ACHN (cell line): Measurements from ENCODE around the gene ZBTB7A.

Experiments
- DNase-seq: peaks from one replicate; pipeline ENCODE4 v3.0.0-alpha.2; 2015
- in situ Hi-C: cut with HindIII; loops from 2 replicates; pipeline ENCODE4 v1.10.0; 2017; ENCODE audit warnings: low sequenced_read_pairs, low pct_ligation_motif_present, low pct_unique_long_range_greater_than_20kb

ZBTB7A gene

GRCh38 chr19:4043966-4044715 lies 22.6 kb downstream of the ZBTB7A start:
- in situ Hi-C loops: no loop called here
- no peak for DNase-seq

- no peak for DNase-seq
- in situ Hi-C loops: no loop called here
Observed at GRCh38 chr19:4043401-4043800, 23.3 kb downstream of the ZBTB7A start.

DNA sequence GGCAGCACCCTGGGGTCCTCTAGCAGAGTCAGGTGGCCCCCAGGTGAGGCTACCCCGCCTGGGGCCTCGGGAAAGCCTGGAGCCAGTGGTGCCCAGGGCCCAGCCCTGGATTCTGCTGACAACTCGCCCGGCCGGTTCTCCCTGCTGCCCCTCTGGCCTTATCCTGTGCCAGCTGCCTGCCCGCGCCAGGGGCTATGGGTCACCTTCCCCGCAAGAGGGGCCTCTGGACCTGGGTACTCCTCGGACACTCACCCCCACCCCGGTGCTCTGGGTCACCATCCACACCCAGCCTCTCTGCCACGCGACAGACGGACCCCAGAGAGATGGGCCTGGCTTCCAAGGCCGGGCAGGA lies 24.0 kb downstream of the ZBTB7A start:
- in situ Hi-C loops: no loop called here
- no peak for DNase-seq

DNA sequence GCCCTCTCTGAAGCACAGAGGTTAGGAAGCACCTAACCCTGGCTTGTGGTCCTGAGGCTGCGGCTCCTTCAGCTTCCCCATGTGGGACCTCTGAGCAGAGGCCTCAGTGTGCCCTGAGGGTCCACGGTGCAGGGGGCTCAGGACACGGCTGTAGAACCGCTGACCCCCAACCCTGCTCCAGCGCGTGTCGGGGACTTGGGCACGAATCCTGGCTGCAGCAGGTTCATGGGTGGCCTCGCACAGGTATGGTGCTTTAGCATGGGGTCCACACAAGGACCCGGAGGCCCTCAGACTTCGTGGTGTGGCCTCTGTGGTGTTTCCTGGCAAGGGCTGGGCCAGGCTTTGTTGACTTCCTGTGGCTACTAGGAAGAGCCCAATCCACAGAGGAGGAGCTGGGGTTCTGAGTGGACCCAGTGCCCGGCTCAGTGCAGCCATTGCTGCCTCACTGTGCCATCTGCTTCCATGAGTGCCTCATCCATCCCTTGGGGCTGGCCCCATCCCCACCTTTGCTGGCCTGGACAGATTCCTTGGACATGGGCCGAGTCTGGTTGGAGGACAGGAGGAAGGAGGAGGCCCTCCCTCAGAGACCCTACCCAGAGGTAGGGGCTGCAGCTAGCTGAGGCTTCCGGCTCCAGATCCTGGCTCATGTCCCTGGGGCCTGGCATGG lies 24.5 kb downstream of the ZBTB7A start:
- no peak for DNase-seq
- in situ Hi-C loops: no loop called here

- in situ Hi-C loops: no loop called here
- DNase-seq: no peak
Observed at GRCh38 chr19:4038661-4039423, 27.9 kb downstream of the ZBTB7A start.

- in situ Hi-C loops: no loop called here
- DNase-seq: no peak
Observed at GRCh38 chr19:4038057-4038456, 28.6 kb downstream of the ZBTB7A start.

- in situ Hi-C loops: no loop called here
- no peak for DNase-seq
Observed at GRCh38 chr19:4037301-4037949, 29.3 kb downstream of the ZBTB7A start.

GRCh38 chr19:4036576-4037300 lies 30.0 kb downstream of the ZBTB7A start:
- in situ Hi-C loops: no loop called here
- no peak for DNase-seq

DNA sequence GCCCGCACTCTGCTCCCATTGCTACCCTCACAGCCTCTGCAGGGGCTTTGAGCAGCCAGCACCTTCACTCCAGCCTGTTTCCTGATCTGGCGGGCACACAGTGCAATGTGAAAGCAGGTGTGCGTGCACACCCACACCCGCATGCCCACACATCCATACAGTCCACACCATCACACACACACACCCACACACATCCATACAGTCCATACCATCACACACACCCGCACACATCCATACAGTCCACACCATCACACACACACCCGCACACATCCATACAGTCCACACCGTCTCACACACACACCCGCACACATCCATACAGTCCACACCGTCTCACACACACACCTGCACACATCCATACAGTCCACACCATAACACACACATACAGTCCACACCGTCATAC lies 31.1 kb downstream of the ZBTB7A start:
- in situ Hi-C loops: no loop called here
- no peak for DNase-seq

- in situ Hi-C loops: no loop called here
- no peak for DNase-seq
Observed at GRCh38 chr19:4035018-4035566, 31.6 kb downstream of the ZBTB7A start.

GRCh38 chr19:4034048-4035017 lies 32.4 kb downstream of the ZBTB7A start:
- in situ Hi-C loops: no loop called here
- DNase-seq: no peak

DNA sequence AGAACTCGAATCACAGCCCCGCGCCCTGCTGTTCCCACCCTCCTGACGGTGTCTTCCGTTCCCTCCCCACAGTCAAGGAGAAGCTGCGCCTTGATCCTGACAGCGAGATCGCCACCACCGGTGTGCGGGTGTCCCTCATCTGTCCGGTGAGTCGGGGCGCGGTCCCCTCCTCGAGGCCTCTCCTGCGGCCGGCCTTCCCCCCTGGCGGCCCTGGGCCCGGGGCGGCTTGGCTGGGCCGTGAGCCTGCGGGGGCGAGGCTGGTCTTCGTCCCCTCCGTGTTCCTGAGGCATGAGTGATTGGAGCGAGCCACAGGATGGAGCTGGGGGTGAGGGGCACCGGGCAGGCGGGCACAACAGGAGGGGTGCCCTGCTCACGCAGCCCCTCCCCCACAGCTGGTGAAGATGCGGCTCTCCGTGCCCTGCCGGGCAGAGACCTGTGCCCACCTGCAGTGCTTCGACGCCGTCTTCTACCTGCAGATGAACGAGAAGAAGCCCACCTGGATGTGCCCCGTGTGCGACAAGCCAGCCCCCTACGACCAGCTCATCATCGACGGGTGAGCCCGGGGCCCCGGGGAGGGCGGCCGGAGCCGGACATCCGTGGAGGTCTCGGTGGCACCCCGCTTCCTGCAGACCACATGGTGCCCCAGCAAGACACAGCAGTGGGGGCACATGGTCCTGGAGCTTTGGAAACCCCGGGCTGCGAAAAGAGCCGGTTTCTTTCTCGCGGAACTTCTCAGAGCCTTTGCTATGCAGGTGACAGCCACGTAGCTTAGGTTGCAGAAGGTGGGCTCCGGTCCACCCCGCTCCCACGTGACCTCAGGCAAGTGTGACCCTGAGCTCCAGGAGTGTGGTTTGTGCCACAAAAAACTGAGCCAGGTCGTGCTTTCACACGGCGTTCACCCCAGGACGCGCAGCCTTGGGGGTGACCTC lies 33.4 kb downstream of the ZBTB7A start:
- in situ Hi-C loops: no loop called here
- DNase-seq: no peak

GRCh38 chr19:4032436-4032835 lies 34.3 kb downstream of the ZBTB7A start:
- in situ Hi-C loops: no loop called here
- no peak for DNase-seq

- in situ Hi-C loops: no loop called here
- no peak for DNase-seq
Observed at GRCh38 chr19:4031420-4031819, 35.3 kb downstream of the ZBTB7A start.

- DNase-seq: no peak
- in situ Hi-C loops: no loop called here
Observed at GRCh38 chr19:4030981-4031380, 35.7 kb downstream of the ZBTB7A start.

DNA sequence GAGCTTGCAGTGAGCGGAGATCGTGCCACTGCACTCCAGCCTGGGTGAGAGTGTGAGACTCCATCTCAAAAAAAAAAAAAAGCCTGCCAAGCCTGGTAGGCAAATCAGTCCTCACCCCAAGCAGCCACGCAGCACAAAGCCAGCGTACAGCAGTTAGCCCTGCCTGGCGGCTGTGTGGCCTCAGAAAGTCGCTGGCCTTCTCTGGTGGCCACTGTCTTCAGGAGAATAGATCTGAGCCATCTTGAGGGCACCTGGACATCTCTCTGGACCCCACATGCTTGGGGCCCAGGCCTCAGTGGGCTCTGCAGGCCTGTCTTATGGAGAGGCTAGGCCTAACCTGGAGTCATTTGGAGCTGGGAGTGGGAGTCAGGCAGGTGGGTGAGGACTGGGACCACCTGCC lies 36.1 kb downstream of the ZBTB7A start:
- in situ Hi-C loops: no loop called here
- no peak for DNase-seq
